Measurements from ENCODE around the gene LRCH4. TPM values are rescaled to one million over a fixed set of nuclear protein-coding genes. Genes with fewer than 3 reads are reported as not detected.
A peak's percentile ranks its signal among the peaks of the same experiment; 100 is the strongest.

The LRCH4 gene
- total RNA-seq, 1 experiment from 2014 or later, result 12.2 TPM

DNA sequence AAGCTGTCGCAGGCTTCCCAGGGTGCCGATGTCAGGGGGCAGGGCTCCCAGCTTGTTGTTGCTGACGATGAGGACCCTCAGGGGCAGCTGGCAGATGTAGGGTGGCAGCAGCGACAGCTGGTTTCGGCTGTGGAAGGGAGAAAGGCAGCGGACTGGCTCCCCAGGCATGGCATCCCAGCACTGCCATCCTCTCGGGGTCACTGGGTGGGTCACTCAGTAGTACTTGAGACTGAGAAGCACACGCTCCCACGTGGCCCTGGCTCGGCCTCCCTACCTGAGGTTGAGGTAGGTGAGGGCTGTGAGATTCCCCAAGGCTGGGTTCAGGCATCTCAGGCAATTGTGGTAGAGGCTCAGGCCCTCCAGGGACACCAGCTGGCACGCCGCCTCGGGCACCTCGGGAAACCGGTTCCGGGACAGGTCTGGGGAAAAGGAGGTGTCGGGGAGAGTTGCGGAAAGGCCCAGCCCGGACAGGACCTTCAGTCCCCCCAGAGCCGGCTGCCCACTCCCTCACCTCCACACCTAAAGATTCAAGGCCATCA, 3.8 kb downstream of the LRCH4 start:
- DNase-seq (ENCODE audit: low read depth), result no peak

DNA sequence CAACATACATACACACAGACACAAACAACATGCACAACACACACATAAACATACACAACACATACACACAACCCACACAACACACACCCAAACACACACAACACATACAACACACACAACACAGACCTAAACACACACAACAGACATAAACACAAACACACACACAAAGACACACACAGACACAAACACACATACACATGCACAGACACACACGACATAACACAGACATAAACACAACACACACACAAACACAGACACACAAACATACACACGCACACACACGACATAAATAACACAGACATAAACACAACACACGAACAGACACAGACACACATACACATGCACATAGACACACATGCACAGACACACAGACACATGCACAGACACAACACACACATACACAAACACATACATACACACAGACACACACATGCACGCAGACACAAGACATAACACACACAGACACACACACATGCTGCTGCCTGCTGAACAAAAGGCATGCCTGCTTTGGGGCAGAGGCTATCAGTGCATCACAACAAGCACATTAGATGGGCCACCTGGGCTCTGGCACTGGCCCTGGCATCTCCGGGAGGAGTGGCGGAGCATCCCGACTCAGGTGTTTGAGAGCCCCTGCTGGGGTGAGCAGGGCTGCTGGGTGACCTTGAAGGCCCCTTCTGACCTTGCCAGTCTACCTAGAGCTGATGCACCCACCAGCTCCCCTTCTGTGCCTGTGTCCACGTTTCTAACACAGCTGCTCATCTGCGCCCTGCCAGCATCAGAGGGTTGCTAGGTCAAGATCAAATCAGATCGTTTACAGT, 5.3 kb downstream of the LRCH4 start:
- DNase-seq (ENCODE audit: low read depth), result no peak

DNA sequence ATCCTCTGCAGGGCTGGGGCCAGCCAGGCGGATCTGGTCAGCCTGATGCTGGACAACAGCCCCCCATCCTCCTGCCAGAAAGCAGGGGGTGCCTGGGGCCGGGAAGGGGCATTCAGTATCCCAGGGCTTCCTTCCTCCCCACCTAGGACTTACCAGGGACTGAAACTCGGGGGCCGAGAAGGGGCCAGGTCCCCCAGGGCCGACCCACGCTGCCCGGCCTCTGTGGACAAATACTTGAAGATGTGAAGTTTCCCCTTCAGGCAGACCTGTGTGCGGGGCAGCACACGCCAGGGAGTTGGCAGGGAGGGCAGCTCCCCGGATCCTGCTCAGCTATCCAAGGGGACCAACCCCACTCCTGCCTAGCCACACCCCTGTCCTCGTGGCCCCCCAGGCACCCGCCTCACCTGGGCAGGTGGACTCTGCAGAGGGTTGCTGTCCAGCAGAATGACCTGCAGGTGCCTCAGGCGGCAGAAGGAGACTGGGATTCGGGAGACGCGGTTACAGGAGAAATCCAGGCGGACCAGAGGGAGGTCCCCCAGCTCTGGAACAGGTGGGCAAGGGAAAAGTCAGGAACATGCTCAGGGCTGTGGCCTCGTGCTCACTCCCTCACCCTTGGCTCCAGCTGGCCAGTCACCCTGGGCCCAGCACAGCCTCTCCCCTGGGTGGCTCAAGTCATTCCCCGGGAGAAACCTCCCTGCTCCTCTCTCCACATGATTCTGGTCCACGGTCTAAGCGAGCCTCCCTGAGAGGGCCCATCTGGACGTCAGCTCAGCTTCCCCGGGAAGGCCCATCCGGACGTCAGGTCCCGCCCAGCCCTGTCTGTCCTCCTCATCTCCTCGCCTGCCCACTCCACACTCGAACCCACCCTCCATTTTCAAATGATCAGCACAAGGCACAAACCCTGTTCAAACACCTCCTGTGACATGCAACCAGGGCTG, 7.4 kb downstream of the LRCH4 start:
- no peak for DNase-seq (ENCODE audit: low read depth)

DNA sequence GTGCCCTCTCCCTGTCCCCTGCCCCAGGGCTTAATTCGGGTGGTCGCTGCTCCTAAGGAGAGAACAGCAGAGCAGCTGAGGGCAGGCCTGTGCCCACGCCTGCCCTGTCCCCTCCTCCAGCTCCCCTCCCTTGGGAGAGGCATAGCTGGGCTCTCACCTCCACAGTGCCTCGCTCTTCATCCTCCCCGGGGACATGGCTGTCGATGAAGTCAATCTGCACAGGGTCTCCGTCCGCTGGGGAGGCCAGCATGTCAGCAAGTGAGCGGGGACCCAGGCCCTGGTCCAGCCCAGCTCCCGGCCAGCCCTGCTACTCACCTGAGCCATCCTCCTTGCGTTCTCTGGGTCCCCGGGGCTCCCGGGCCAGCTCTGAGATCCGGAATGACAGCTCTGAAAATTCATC, 8.4 kb downstream of the LRCH4 start:
- DNase-seq (ENCODE audit: low read depth), result no peak

DNA sequence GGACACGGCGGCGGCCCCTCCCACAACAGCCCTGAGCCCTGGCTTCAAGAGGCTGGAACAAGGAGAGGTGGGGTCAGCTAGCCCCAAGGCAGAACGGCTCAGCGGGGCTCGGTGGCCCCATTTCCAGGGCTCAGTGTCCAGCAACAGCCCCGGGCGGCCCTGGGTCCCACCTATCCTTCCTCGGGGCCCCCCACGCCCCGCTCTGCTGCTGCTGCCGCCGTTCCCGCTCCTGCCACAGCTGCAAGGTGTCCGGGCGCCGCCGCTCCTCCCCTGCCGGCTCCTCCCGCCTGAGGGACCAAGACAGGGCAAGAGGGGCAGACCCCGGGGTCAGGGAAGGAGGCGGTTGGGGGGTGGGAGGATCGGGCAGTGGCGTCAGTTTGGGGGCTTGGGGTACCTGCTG, 8.8 kb downstream of the LRCH4 start:
- no peak for DNase-seq (ENCODE audit: low read depth)

DNA sequence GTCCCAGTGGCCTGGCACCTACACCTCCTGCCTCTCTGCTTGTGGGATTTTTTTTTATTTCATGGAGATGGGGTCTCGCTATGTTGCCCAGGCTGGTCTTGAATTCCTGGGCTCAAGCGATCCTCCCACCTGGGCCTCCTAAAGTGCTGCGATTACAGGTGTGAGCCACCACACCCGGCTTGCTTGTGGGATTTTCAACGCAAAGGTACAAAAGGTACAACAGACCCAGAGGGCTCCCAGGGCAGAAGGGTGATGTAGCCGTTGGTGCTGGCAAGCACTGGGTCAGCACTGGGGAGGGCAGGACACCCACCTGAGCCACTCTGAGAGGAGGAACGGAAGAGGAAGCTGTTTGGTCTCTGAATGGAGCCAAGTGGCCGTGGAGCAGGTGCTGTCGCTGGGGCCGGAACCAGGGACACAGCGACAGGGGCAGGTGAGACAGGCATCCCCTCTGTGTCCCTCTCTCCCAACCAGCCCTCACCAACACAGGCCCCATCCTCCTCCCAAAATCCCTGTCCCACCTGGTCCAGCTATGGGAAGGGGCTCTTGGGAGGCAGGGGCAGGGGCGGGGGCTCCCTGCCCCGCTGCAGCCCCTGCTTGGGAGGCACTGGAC, 9.4 kb downstream of the LRCH4 start:
- no peak for DNase-seq (ENCODE audit: low read depth)

DNA sequence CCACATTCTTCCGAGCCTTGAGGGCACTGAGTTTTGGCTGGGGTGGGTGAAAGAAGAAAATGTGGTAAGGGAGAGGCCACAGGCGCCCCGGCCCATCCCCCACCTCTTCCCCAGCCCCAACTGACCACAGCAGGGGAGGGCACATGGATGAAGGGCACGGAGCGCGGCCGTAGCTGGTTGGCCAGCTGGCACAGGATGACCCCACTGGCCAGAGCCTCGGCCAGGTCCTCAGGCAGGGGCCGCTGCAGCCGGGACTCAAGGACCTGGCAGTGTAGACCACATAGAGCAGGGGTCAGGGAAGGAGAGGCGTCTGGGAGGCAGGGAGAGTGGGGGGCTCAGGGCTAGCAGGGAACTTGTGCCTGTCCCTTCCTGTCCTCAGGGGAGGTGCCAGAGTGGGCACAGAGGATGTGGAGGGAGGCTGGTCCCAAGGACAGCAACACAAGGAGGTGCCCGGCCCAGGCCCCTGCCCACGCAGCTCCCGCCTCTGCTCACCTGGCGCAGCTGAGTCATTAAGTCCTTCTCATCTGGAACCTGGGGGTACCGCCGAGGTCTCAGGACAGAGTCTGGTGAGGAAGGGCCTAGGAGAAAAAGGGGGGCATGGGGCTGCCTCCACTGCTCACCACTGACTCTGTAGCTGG, 10.1 kb downstream of the LRCH4 start:
- no peak for DNase-seq (ENCODE audit: low read depth)

DNA sequence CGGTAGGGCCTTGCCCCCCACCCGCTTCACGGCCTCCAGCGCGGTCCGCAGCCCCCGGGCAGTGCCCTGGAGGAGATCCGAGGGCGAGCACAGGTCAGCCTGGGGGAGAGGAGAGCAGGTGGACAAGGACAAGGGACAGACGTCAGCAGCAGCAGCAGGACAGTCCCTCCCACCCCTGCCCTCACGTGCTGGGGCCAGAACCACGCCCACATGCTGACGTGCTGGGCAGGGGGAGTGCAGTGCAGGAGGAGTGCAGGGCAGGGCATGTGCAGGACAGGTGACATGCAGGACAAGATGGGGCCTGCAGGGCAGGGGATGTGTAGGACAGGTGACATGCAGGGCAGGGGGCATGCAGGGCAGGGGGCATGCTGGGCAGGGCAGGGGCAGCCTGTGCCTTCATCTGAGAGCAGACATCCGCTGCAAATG, 10.7 kb downstream of the LRCH4 start:
- DNase-seq (ENCODE audit: low read depth), result no peak

DNA sequence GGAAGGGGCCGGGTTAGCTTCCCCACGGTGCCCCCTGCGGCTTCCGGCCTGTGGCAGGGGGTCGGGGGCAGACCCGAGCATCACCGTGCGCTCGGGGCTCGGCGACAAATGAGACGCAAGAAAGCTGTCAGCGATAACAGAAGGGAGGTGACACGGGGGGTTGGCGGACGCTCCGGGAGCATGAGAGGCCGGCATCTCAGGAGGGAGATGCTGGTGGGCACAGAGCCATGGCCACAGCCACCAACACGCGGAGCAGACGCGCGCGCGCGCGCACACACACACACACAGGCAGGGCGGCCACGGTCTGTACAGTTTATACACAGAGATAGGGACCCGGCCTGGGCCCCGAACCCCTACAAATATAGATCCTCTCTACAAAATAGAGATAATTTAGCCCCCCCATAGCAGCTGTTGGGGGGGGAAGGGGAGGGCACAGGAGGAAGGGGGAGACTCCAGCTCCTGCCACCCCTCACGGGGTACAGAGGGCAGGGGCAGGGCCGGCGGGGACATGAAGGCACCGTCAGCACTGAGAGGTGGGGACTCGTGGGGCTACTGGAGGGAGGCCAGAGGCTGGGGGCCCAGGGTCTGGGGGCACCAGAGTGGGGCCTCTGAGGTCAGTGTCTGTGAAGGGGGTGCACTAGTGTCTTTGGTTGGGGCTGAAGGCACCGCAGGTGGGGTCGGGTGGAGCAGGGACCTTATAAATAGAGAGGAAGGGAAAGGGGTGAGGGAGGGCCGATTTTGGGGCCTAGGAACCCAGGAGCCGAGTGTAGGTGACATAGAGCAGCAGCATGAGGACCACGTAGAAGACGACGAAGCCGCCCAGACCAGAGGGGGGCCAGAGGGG, 11.3 kb downstream of the LRCH4 start:
- DNase-seq (ENCODE audit: low read depth), result no peak

DNA sequence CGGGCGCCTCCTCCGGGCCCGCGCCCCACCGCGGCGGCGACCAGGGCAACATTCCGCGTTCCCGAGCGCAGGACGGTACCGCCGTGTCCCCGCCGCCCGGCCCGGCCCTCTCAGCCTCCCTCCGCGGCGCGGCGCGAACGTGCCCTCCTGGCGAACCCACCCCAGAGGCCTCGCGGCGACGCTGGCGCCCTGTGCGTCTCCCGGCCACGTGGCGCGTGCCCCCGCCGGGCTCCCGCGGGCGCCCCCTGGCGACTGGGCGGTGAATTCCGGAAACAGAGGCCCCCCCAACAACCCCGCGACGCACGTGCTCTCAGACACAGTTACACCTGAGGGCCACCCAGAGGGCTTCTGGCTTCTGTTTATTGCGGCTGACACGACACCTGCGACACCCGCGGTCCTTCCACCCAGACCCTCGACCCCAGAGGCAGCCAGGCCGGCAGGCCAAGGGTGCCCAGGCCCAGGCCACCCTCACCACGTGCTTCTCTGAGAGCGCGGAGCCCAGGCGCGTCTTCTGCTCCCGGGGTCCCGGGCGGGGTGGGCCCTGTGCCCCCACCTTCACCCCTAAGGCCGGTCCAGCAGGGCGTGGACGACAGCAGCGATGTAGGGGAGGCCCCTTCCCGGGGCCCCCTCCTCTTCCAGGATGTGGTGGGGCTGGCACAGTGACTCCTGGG, 12.1 kb downstream of the LRCH4 start, which contains the start of gene SAP25:
TSS of gene SAP25 (minus strand) at position 210 of the 671 bp plus-strand sequence. CDS start at position 52, 158 bp downstream.
- DNase-seq (ENCODE audit: low read depth), result no peak

DNA sequence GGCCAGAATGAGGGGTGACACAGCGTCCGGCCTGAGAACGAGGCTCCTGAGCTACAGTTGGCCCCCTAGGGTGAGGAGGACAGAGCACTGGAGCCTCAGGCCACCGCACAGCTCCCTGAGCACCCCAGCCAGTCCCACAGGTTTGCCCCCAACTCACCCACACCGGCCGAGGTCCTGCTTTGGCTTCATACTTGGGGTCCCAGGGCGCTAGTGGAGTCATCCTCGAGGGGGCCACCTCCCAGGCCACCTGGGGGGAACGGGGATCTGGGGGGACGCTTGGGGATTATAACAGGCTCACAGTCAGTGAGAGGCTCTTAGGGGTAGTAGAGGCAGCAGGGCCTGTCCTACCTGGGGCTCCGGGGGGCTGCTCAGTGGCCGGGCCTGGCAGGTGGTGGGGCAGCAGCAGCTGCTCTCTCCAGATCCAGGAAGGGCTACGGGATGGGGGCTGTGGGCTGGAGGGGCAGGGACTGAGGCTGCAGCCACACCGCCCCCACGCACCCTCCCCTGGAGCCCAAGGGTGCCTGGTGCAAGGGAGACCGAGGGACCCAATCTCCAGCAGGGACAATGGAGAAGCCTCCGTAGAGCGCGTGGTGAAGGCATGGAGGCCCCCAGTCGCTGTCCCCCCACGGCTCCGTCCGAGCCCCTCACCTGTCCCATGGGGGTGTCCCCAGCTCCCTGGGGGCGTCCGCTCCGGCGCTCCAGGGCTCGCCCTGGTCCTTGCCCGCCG, 12.8 kb downstream of the LRCH4 start:
- DNase-seq (ENCODE audit: low read depth), result no peak

DNA sequence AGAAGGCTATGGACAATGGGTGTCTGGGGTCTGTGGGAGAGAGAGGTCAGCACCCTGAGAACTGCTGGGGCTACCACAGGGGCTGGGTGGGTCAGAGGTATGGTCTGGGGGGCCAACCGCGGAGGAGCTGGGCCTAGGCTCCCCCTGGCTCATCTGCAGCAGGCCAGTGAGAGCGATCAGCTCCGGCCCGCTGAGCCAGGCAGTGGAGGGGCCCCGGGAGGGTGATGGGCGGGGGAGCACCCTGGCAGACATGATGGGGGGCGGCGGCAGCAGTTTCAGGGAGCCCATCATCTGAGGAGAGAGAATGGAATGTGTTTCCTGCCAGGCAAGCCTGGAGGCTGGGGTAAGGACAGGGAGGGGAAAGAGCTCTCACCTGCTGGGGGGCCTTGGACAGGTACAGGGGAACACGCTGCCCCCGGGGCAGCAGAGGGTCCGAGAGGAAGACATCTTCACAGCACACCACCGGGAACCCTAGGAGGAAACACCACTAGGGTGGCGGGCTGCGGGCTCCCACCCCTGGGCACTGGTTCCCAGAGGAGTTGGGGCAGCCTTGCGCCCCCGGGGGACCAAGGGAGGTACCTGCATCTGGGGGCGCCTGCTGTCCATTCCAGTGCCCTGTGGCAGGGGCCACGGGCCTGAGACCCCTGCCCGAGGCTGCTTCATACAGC, 13.5 kb downstream of the LRCH4 start:
- DNase-seq (ENCODE audit: low read depth), result no peak

DNA sequence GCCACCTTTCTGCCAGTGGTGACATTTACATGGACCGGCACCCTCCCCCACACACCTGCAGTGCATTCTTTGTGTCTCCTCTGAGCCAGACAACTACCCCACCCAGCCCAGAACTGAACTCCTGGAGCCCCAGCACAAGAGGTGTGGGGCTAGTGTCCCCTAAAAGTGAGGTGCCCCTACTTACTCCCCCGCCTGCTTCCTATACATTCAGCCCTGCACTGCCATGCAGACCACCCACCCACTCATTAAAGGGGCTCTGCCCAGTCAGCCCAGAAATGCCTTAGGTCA, 14.2 kb downstream of the LRCH4 start:
- no peak for DNase-seq (ENCODE audit: low read depth)

DNA sequence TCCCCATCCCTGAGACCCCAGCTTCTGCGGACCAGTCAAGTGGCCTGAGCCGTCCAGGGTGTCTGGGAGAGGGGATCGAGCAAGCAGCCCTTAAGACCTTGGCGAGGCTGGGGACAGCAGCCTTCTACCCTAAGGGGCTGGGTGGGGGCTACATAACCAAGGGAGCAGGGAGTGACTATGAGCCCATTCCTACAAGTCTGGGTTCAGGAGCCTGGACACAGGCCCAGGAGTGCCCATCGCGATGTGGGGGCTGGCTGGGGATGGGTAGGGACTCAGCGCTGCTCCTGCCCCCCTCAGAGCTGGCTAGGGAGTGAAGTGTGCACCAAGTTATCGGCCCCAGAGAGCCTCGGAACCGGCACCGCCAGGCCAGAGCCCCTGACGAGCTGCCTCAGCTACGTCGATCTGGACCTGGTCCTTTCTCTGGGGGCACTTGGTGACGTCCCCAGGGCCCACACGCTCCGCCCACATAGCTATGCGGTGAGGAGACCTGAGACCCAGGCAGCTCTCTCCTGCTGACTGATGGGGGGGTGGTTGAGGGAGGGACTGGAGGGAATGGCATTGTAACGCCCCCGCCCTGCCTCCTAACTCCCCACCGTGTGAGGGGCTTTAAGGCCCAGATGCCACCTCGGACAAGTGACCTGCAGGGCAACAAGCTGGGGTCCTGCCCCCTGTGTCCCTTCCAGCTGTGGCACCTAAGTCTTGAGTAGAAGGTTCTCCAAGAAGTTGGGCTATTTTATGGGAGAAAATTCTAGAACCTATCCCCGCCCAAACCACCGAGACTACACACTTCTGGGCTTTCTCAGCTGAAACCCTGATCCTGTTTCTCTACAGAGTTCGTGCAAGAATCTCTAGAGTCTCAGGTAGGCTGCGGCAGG, 14.7 kb downstream of the LRCH4 start:
- no peak for DNase-seq (ENCODE audit: low read depth)

DNA sequence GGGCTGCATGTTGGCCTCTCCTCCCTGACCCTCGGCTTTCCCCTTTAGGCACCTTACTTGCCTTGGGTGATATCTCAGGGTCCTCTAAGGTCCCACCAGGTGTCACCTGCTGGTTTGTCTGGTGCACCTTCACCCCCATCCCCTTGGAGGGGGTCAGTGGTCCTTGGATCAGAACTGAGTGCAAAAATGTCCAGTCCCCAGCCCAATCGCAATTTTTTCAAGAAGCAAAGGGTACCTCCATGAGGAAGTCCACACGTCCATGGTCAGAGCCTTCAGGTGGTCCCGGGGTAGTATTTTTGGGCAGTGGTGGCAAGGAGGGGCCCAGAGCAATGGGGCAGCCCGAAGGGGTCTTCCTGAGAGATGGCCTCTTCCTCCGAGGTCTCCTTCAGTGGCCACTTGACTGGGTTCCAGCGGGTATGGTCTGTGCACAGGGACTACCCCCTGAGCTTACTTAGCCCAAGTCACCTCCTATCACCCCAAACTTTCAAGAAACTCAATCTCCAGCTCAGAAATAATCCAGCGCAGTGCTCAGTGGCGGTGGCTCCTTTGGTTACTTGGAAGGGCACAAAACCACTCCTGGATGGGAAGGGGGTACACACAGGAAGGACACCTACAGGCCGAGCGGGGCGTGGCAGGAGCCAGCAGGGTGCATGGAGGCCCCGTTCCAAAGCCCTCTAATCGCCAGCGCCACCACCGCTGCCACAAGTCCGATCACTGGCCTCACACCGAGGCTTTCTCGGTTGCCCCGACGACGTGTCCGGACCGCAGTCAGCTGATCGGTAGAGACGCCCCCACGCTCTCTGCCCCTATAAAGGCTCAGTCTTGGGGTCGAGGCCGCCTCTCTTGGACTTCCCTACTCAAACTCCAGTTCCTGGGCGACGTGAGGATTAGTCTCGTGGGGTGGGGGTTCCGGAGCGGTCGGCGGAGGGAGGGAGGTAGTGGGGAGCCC, 16.8 kb downstream of the LRCH4 start:
- DNase-seq (ENCODE audit: low read depth), result peak; percentile 78

DNA sequence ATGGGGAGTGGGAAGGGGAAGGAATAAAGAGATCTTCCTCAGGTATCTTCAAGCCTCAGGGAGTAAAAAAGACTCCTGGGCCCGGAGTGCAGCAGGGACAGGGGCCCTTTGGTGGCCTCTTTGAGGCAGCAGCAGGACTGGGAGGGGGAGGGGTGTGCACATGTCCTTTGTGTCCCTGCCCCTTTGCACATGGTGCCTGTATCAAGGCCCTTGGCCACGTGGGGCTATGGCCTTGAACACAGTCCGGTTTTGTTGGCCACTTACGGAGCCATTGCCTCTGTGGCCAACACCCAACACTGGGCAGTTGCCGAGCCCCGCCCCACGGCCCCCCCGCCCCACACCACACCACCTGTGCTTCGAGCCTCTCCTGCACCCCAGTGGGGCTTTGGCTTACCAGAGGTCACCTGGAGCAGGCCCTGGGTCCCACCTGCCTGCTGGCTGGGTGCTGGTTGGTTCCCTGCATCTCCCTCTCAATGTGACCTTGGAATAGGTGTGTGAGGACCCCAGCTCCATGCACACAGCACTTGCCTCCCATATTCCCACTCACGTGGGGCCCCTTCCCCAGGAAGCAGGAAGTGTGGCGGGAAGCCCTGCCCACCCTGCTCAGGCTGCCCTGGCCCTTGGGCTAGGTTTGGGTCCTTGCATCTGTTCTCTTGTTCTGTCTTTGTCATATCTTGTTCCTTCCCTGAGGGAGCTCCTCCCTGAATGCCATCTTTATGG, 17.6 kb downstream of the LRCH4 start:
- no peak for DNase-seq (ENCODE audit: low read depth)
